ENCODE data around the gene CLMP. TPM values are rescaled to one million over a fixed set of nuclear protein-coding genes. Genes with fewer than 3 reads are reported as not detected.

CLMP gene
- total RNA-seq, 3 donors from 2014 or later = 4.7 to 84.9 (median 11.0) TPM

GRCh38 chr11:123221584-123221983 is 26.5 kb upstream of the CLMP start:
- DNase-seq = no peak
- no peak overlapping the region for H3K4me3 ChIP-seq
- TF ChIP-seq, protein P1, sequence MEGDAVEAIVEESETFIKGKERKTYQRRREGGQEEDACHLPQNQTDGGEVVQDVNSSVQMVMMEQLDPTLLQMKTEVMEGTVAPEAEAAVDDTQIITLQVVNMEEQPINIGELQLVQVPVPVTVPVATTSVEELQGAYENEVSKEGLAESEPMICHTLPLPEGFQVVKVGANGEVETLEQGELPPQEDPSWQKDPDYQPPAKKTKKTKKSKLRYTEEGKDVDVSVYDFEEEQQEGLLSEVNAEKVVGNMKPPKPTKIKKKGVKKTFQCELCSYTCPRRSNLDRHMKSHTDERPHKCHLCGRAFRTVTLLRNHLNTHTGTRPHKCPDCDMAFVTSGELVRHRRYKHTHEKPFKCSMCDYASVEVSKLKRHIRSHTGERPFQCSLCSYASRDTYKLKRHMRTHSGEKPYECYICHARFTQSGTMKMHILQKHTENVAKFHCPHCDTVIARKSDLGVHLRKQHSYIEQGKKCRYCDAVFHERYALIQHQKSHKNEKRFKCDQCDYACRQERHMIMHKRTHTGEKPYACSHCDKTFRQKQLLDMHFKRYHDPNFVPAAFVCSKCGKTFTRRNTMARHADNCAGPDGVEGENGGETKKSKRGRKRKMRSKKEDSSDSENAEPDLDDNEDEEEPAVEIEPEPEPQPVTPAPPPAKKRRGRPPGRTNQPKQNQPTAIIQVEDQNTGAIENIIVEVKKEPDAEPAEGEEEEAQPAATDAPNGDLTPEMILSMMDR (IDR thresholded peaks at IDR 0.05) = no peak
- no peak for ATAC-seq
- H3K36me3 ChIP-seq (ENCODE audit: low read depth) = no peaks in the 10 kb centered on the region
- H3K4me1 ChIP-seq (ENCODE audit: low read depth) = no peaks in the 10 kb centered on the region
- intact Hi-C loops (cut with DNase I, micrococcal nuclease) = no loop called here
- no peaks in the 10 kb centered on the region for H3K9me3 ChIP-seq

- intact Hi-C loops (cut with DNase I, micrococcal nuclease) = no loop called here
- no peak overlapping the region for H3K4me3 ChIP-seq
- no peaks in the 10 kb centered on the region for H3K36me3 ChIP-seq (ENCODE audit: low read depth)
- no peaks in the 10 kb centered on the region for H3K9me3 ChIP-seq
- TF ChIP-seq, protein P1 (IDR thresholded peaks at IDR 0.05) = no peak
- ATAC-seq (peak; percentile 30), DNase-seq (no peak)
- no peaks in the 10 kb centered on the region for H3K4me1 ChIP-seq (ENCODE audit: low read depth)
These were observed 26.1 kb upstream of the CLMP start for GRCh38 chr11:123221096-123221561.

DNA sequence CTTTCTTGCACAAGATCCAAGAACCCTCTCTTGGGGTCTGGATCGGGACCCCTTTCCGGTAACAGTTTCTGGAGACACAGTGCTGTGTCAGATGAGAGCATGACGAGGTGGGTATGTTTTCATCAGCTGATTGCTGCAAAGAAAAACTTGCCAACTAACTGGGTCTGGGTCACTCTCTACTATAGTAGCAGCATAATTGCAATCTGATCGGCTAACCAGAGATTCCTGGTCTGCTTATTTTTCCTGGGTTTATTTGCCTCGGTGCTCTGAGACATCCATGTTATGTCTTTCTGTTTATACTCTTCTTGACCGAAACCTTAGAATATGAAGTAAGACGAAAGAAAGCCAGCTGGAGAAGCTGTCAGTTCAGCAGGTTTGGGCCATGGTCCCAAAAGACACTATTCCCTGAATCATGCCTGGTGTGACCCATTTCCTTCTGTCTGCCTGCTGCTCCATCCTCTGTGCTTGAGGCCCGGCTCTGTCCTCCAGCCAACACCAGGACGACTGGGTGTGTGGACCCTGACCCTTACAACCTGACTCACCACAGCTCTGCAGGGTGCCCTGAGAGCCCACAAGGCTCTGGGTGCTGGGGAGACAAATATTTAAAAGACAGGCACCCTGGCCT is 24.1 kb upstream of the CLMP start:
- Histone ChIP-seq H3K9me3 (no peaks in the 10 kb centered on the region), H3K4me3 (no peak overlapping the region), H3K36me3 (ENCODE audit: low read depth) (no peaks in the 10 kb centered on the region), H3K4me1 (ENCODE audit: low read depth) (no peaks in the 10 kb centered on the region)
- DNase-seq = no peak
- TF ChIP-seq, protein P1 (IDR thresholded peaks at IDR 0.05) = no peak
- ATAC-seq = peak; percentile 63
- intact Hi-C loops (cut with DNase I, micrococcal nuclease) = no loop called here

GRCh38 chr11:123218451-123218850 is 23.4 kb upstream of the CLMP start:
- H3K9me3 ChIP-seq = no peaks in the 10 kb centered on the region
- no peaks in the 10 kb centered on the region for H3K36me3 ChIP-seq (ENCODE audit: low read depth)
- intact Hi-C loops (cut with DNase I, micrococcal nuclease) = no loop called here
- TF ChIP-seq, protein P1 (IDR thresholded peaks at IDR 0.05) = no peak
- peaks cover 4% of the 10 kb centered on the region for H3K4me1 ChIP-seq (ENCODE audit: low read depth)
- no peak overlapping the region for H3K4me3 ChIP-seq
- ATAC-seq (no peak), DNase-seq (no peak)

GRCh38 chr11:123217897-123218296 is 22.8 kb upstream of the CLMP start:
- no peak overlapping the region for H3K4me3 ChIP-seq
- TF ChIP-seq, protein P1 (IDR thresholded peaks at IDR 0.05) = no peak
- no peaks in the 10 kb centered on the region for H3K9me3 ChIP-seq
- intact Hi-C loops (cut with DNase I, micrococcal nuclease) = no loop called here
- no peak for ATAC-seq
- H3K36me3 ChIP-seq (ENCODE audit: low read depth) = no peaks in the 10 kb centered on the region
- peaks cover 10% of the 10 kb centered on the region for H3K4me1 ChIP-seq (ENCODE audit: low read depth)
- no peak for DNase-seq

All from mucosa of descending colon (tissue), 3 donors.